ENCODE measurements around the gene NLRP12. TPM values are rescaled to one million over a fixed set of nuclear protein-coding genes. Genes with fewer than 3 reads are reported as not detected.

Gene NLRP12
- total RNA-seq, 2 experiments from 2014 or later, result not detected

DNA sequence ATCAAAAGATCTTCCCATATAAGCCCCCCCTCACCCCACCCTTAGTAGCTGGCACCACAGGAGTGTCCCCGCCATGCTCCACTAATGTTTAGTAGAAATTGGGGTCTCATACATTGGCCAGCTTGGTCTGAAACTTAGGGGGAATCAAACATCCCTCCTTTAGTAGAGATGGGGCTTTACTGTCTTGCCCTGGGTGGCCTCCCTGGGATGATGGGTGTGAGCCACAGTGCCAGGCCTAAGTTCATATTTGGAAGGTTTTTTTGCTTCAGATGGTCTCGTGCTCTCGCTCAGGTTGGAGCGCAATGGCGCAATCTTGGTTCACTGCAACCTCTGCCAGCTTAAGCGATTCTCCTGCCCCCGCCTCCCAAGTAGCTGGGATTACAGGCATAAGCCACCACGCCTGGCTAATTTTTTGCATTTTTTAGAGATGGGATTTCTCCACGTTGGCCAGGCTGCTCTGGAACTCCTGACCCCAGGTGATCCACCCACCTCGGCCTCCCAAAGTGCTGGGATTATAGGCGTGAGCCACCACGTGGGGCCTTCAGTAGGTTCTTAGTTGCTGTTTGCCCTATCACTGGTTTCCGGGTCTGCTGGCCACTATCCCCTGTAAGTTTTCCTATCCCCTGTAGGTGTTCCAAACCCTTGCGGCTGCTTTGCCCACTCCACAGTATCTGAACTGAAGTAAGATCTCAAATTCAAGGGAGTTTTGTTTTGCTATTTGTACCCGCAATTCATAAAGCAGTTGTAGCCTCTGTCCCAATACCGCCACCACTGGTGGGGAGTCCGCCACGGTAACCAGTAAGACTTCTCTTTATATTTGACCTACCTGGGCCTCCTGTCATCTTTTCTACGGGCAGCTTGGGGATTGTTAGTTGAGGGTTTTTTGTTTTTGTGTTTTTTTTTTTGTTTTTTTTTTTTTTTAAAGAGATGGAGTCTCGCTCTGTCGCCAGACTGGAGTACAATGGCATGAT is 34.1 kb downstream of the NLRP12 start:
- no peak overlapping the region for H2AFZ ChIP-seq (ENCODE audit: low read length)
- no peak overlapping the region for H3K4me3 ChIP-seq (ENCODE audit: low read depth, low read length, poor library complexity, severe bottlenecking)
- no peaks in the 10 kb centered on the region for H3K79me2 ChIP-seq (ENCODE audit: insufficient read depth, low read depth, low read length)
- POLR2A ChIA-PET, result interaction anchor here (0.7 kb wide), 1 partner anchor 547 kb away, joined by 5 read pairs; no protein-coding TSS in a partner anchor
- no peaks in the 10 kb centered on the region for H3K4me1 ChIP-seq (ENCODE audit: insufficient read depth, low read length, poor library complexity, severe bottlenecking)
- intact Hi-C loops (cut with micrococcal nuclease; ENCODE audit: unreplicated experiment), result no loop called here
- BruUV-seq (replicated peaks), result no TSS peak
- H3K9me2 ChIP-seq (ENCODE audit: insufficient read depth, low read length), result no peaks in the 10 kb centered on the region
- DNase-seq (ENCODE audit: low spot score), result no peak
- no peak overlapping the region for H3K4me2 ChIP-seq (ENCODE audit: low read length)
- no peaks in the 10 kb centered on the region for H4K20me1 ChIP-seq (ENCODE audit: insufficient read depth, low read length)
- TF ChIP-seq, protein P1, sequence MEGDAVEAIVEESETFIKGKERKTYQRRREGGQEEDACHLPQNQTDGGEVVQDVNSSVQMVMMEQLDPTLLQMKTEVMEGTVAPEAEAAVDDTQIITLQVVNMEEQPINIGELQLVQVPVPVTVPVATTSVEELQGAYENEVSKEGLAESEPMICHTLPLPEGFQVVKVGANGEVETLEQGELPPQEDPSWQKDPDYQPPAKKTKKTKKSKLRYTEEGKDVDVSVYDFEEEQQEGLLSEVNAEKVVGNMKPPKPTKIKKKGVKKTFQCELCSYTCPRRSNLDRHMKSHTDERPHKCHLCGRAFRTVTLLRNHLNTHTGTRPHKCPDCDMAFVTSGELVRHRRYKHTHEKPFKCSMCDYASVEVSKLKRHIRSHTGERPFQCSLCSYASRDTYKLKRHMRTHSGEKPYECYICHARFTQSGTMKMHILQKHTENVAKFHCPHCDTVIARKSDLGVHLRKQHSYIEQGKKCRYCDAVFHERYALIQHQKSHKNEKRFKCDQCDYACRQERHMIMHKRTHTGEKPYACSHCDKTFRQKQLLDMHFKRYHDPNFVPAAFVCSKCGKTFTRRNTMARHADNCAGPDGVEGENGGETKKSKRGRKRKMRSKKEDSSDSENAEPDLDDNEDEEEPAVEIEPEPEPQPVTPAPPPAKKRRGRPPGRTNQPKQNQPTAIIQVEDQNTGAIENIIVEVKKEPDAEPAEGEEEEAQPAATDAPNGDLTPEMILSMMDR (conservative IDR thresholded peaks at IDR 0.05; ENCODE audit: low read length), result no peak
- no peak for TF ChIP-seq EZH2phosphoT487 (IDR thresholded peaks at IDR 0.05; ENCODE audit: borderline replicate concordance, low read depth, low read length)
- H3K36me3 ChIP-seq (ENCODE audit: insufficient read depth, low read length), result no peaks in the 10 kb centered on the region
- CTCF ChIA-PET (ENCODE audit: unreplicated experiment), result no interaction called here
- H3K27ac ChIP-seq (ENCODE audit: low read depth, low read length, poor library complexity, severe bottlenecking), result no peak overlapping the region
- H3K9me3 ChIP-seq (ENCODE audit: low read length), result no peaks in the 10 kb centered on the region

DNA sequence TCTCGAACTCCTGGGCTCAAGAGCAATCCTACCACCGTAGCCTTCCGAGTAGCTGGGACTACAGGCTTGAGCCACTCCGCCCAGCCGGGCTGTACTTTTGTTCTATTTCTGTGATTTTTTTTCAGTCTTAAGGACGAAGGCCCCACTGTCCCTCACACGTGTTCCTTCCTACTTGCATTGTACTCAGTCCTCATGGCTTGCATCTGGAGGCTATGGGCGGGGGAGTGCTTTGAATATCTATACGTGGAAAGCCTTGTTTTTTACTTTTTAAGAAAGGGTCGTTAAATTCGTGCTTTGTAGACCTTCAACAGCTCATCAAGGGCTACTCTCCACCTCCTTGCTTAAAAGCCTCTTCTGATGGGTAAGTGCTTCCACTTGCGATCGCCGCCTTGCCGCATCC is 36.8 kb downstream of the NLRP12 start:
- H2AFZ ChIP-seq (ENCODE audit: low read length), result no peak overlapping the region
- no peak overlapping the region for H3K4me2 ChIP-seq (ENCODE audit: low read length)
- no peaks in the 10 kb centered on the region for H4K20me1 ChIP-seq (ENCODE audit: insufficient read depth, low read length)
- DNase-seq (ENCODE audit: low spot score), result no peak
- H3K36me3 ChIP-seq (ENCODE audit: insufficient read depth, low read length), result no peaks in the 10 kb centered on the region
- no TSS peak for BruUV-seq (replicated peaks)
- H3K4me3 ChIP-seq (ENCODE audit: low read depth, low read length, poor library complexity, severe bottlenecking), result no peak overlapping the region
- TF ChIP-seq, protein P1 (conservative IDR thresholded peaks at IDR 0.05; ENCODE audit: low read length), result no peak
- no peak for TF ChIP-seq EZH2phosphoT487 (IDR thresholded peaks at IDR 0.05; ENCODE audit: borderline replicate concordance, low read depth, low read length)
- no peaks in the 10 kb centered on the region for H3K9me2 ChIP-seq (ENCODE audit: insufficient read depth, low read length)
- no peaks in the 10 kb centered on the region for H3K9me3 ChIP-seq (ENCODE audit: low read length)
- POLR2A ChIA-PET, result no interaction called here
- CTCF ChIA-PET (ENCODE audit: unreplicated experiment), result no interaction called here
- H3K79me2 ChIP-seq (ENCODE audit: insufficient read depth, low read depth, low read length), result no peaks in the 10 kb centered on the region
- H3K27ac ChIP-seq (ENCODE audit: low read depth, low read length, poor library complexity, severe bottlenecking), result no peak overlapping the region
- no peaks in the 10 kb centered on the region for H3K4me1 ChIP-seq (ENCODE audit: insufficient read depth, low read length, poor library complexity, severe bottlenecking)
- intact Hi-C loops (cut with micrococcal nuclease; ENCODE audit: unreplicated experiment), result no loop called here

DNA sequence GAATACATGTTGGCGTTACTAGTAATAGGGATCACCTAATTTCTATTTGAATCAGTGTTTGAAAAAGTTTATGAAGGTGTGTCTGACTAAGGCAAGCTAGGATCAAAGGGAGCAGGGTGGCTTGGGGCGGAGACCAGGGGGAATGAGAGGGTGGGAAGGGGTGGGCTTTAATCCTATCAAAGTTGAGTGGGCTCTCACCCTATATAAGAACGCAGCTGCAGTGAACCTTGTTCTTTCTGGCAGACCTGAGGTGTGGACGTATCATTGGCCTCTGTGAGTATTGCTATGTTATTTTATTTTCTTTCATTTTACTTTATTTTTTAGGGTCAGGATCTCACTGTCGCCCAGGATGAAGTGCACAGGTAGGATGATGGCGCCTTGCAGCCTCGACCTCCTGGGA is 37.4 kb downstream of the NLRP12 start:
- ChIA-PET CTCF (ENCODE audit: unreplicated experiment) (no interaction called here), POLR2A (no interaction called here)
- H3K9me2 ChIP-seq (ENCODE audit: insufficient read depth, low read length), result no peaks in the 10 kb centered on the region

More for the DNA sequence above, 37.4 kb downstream of the NLRP12 start:
- DNase-seq (ENCODE audit: low spot score), result no peak
- intact Hi-C loops (cut with micrococcal nuclease; ENCODE audit: unreplicated experiment), result no loop called here
- no peaks in the 10 kb centered on the region for H3K36me3 ChIP-seq (ENCODE audit: insufficient read depth, low read length)
- H3K27ac ChIP-seq (ENCODE audit: low read depth, low read length, poor library complexity, severe bottlenecking), result no peak overlapping the region
- BruUV-seq (replicated peaks), result no TSS peak
- no peaks in the 10 kb centered on the region for H3K9me3 ChIP-seq (ENCODE audit: low read length)
- H3K79me2 ChIP-seq (ENCODE audit: insufficient read depth, low read depth, low read length), result no peaks in the 10 kb centered on the region
- H2AFZ ChIP-seq (ENCODE audit: low read length), result no peak overlapping the region
- no peak overlapping the region for H3K4me3 ChIP-seq (ENCODE audit: low read depth, low read length, poor library complexity, severe bottlenecking)
- TF ChIP-seq EZH2phosphoT487 (IDR thresholded peaks at IDR 0.05; ENCODE audit: borderline replicate concordance, low read depth, low read length), result no peak
- TF ChIP-seq, protein P1 (conservative IDR thresholded peaks at IDR 0.05; ENCODE audit: low read length), result no peak
- H3K4me2 ChIP-seq (ENCODE audit: low read length), result no peak overlapping the region
- no peaks in the 10 kb centered on the region for H4K20me1 ChIP-seq (ENCODE audit: insufficient read depth, low read length)
- no peaks in the 10 kb centered on the region for H3K4me1 ChIP-seq (ENCODE audit: insufficient read depth, low read length, poor library complexity, severe bottlenecking)
